HEK293 (cell line): ENCODE measurements around the gene DUS1L.

Source experiments
- CTCF ChIA-PET: fragments of 350-600 bp; formaldehyde crosslinking; extraction: SDS; loops from one replicate; lab custom pipeline; 2021; ENCODE audit warnings: antibody characterized with exemption; lab: Yijun Ruan, JAX
- POLR2A ChIA-PET: fragments of 300-600 bp; formaldehyde crosslinking; extraction: SDS; loops from one replicate; lab custom pipeline; 2020; ENCODE audit warnings: antibody characterized with exemption, inconsistent platforms; lab: Yijun Ruan, JAX
- H3K27ac ChIP-seq: fragments of 200-500 bp; sonication (Bioruptor generic); 2 replicates; pipeline ENCODE4 v1.5.1; 2014; ENCODE audit warnings: low read depth, low read length, control low read depth, inconsistent platforms; ENCODE audit errors: extremely low read depth
- H3K36me3 ChIP-seq, 2 experiments: fragments of 200-500 bp in 1 of 2; sonication (Bioruptor generic) in 1 of 2; 1 replicate in 1 of 2; 2 replicates in 1 of 2; pipeline ENCODE4 v1.5.1; 2014 to 2017; ENCODE audit warnings: inconsistent platforms in 2 of 2, low read length in 2 of 2; ENCODE audit not compliant: control insufficient read depth in 2 of 2, insufficient read depth in 1 of 2
- H3K4me1 ChIP-seq: fragments of 200-500 bp; sonication (Bioruptor generic); 2 replicates; pipeline ENCODE4 v1.5.1; 2014; ENCODE audit warnings: mild to moderate bottlenecking, low read length, inconsistent platforms; ENCODE audit not compliant: control insufficient read depth, insufficient read depth
- H3K4me3 ChIP-seq: 2 replicates; pipeline ENCODE4 v1.5.1; 2011; ENCODE audit warnings: low read depth, mild to moderate bottlenecking, control low read depth, low read length, moderate library complexity
- H3K9me3 ChIP-seq: fragments of 200-500 bp; sonication (Bioruptor generic); 2 replicates; pipeline ENCODE4 v1.5.1; 2014; ENCODE audit warnings: low read depth, low read length, inconsistent platforms; ENCODE audit not compliant: control insufficient read depth, insufficient read depth
- MEIS1 ChIP-seq: sonication (generic); formaldehyde crosslinking; IDR thresholded peaks from 2 replicates; pipeline ENCODE4 v1.8.1; 2022; ENCODE audit warnings: missing genetic modification reagents, mild to moderate bottlenecking, borderline replicate concordance
- SP2 ChIP-seq: fragments of 450-650 bp; formaldehyde crosslinking; IDR thresholded peaks from 2 replicates; pipeline ENCODE4 v1.5.1; 2016; ENCODE audit warnings: missing biosample characterization, missing genetic modification characterization
- SP7 ChIP-seq: fragments of 450-650 bp; formaldehyde crosslinking; IDR thresholded peaks from 2 replicates; pipeline ENCODE4 v1.5.1; 2016; ENCODE audit warnings: missing biosample characterization, missing genetic modification characterization
- ZBTB8A ChIP-seq: fragments of 450-650 bp; formaldehyde crosslinking; IDR thresholded peaks from 2 replicates; pipeline ENCODE4 v1.5.1; 2016; ENCODE audit warnings: missing biosample characterization, missing genetic modification characterization
- ZFHX2 ChIP-seq: fragments of 450-650 bp; formaldehyde crosslinking; conservative IDR thresholded peaks from 2 replicates; pipeline ENCODE4 v1.5.1; 2016; ENCODE audit warnings: missing biosample characterization, missing genetic modification characterization
- ZIC2 ChIP-seq: fragments of 450-650 bp; formaldehyde crosslinking; IDR thresholded peaks from 2 replicates; pipeline ENCODE4 v1.5.1; 2016; ENCODE audit warnings: missing biosample characterization, missing genetic modification characterization
- ZNF155 ChIP-seq: fragments of 450-650 bp; formaldehyde crosslinking; IDR thresholded peaks from 2 replicates; pipeline ENCODE4 v1.5.1; 2016; ENCODE audit warnings: missing biosample characterization, missing genetic modification characterization
- ZNF248 ChIP-seq: fragments of 450-650 bp; formaldehyde crosslinking; IDR thresholded peaks from 2 replicates; pipeline ENCODE4 v1.5.1; 2017; ENCODE audit warnings: missing biosample characterization, missing genetic modification characterization
- ZNF324 ChIP-seq: fragments of 450-650 bp; formaldehyde crosslinking; IDR thresholded peaks from 2 replicates; pipeline ENCODE4 v1.5.1; 2016; ENCODE audit warnings: missing biosample characterization, missing genetic modification characterization
- ZNF335 ChIP-seq: fragments of 450-650 bp; formaldehyde crosslinking; conservative IDR thresholded peaks from 2 replicates; pipeline ENCODE4 v1.5.1; 2016; ENCODE audit warnings: missing biosample characterization, missing genetic modification characterization
- ZNF350 ChIP-seq: fragments of 450-650 bp; formaldehyde crosslinking; IDR thresholded peaks from 2 replicates; pipeline ENCODE4 v1.5.0; 2017; ENCODE audit warnings: missing biosample characterization, mild to moderate bottlenecking, missing genetic modification characterization
- ZNF37A ChIP-seq: fragments of 450-650 bp; IDR thresholded peaks from 2 replicates; pipeline ENCODE4 v1.5.1; 2018; ENCODE audit warnings: missing biosample characterization, missing genetic modification characterization
- ZNF394 ChIP-seq: fragments of 450-650 bp; formaldehyde crosslinking; IDR thresholded peaks from 2 replicates; pipeline ENCODE4 v1.5.1; 2016; ENCODE audit warnings: missing biosample characterization, missing genetic modification characterization, mild to moderate bottlenecking, moderate library complexity, borderline replicate concordance
- ZNF404 ChIP-seq: fragments of 450-650 bp; formaldehyde crosslinking; IDR thresholded peaks from 2 replicates; pipeline ENCODE4 v1.5.1; 2017; ENCODE audit warnings: missing biosample characterization, missing genetic modification characterization
- ZNF423 ChIP-seq: fragments of 450-650 bp; formaldehyde crosslinking; IDR thresholded peaks from 2 replicates; pipeline ENCODE4 v1.5.1; 2016; ENCODE audit warnings: missing biosample characterization, missing genetic modification characterization
- ZNF529 ChIP-seq: fragments of 450-650 bp; formaldehyde crosslinking; IDR thresholded peaks from 2 replicates; pipeline ENCODE4 v1.5.1; 2017; ENCODE audit warnings: missing genetic modification characterization, missing biosample characterization; ENCODE audit not compliant: insufficient replicate concordance
- ZNF701 ChIP-seq: fragments of 450-650 bp; formaldehyde crosslinking; IDR thresholded peaks from 2 replicates; pipeline ENCODE4 v1.5.1; 2016; ENCODE audit warnings: missing biosample characterization, missing genetic modification characterization
- ZNF837 ChIP-seq: fragments of 450-650 bp; formaldehyde crosslinking; IDR thresholded peaks from 2 replicates; pipeline ENCODE4 v1.5.1; 2016; ENCODE audit warnings: missing biosample characterization, missing genetic modification characterization
- TF ChIP-seq, protein P1 (sequence below): fragments of 450-650 bp; formaldehyde crosslinking; IDR thresholded peaks from 2 replicates; pipeline ENCODE4 v1.5.1; 2016; ENCODE audit warnings: missing biosample characterization, missing genetic modification characterization
- TF ChIP-seq, protein P2 (sequence below): fragments of 450-650 bp; formaldehyde crosslinking; IDR thresholded peaks from 2 replicates; pipeline ENCODE4 v1.5.1; 2016; ENCODE audit warnings: missing biosample characterization, missing genetic modification characterization
- TF ChIP-seq, protein P3 (sequence below): fragments of 450-650 bp; formaldehyde crosslinking; IDR thresholded peaks from 2 replicates; pipeline ENCODE4 v1.5.1; 2016; ENCODE audit warnings: missing biosample characterization, missing genetic modification characterization, low read depth
- TF ChIP-seq, protein P4 (sequence below): fragments of 450-650 bp; formaldehyde crosslinking; IDR thresholded peaks from 2 replicates; pipeline ENCODE4 v1.5.1; 2017; ENCODE audit warnings: missing biosample characterization, missing genetic modification characterization
- TF ChIP-seq, protein P5 (sequence below): fragments of 450-650 bp; formaldehyde crosslinking; conservative IDR thresholded peaks from 2 replicates; pipeline ENCODE4 v1.5.1; 2016; ENCODE audit warnings: low read depth, missing biosample characterization, missing genetic modification characterization
- TF ChIP-seq, protein P6 (sequence below): fragments of 450-650 bp; formaldehyde crosslinking; IDR thresholded peaks from 2 replicates; pipeline ENCODE4 v1.5.1; 2016; ENCODE audit warnings: missing biosample characterization, missing genetic modification characterization

The DUS1L gene

DNA sequence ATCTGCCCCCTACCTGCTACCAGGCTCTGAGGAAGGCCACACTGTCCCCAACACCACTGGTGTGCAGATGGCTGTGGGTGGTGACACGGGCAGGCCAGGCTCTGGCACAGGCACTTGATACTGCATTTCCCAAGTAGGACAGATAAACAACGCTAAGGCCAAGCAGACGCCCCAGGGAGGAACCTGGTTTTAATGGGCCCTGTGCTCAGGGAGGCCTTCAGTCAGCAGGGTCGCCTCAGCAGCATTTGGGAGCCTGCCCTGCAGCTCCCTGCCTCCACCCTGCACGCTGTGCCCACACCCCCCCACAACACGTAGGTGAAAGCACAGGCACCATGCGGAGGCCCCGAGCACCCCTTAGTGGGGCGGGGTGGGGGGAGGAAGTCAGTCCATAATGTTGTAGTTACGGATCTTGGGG is 35.7 kb upstream of the DUS1L start:
- H3K9me3 ChIP-seq: no peaks in the 10 kb centered on the region
- H3K4me3 ChIP-seq: no peak overlapping the region
- H3K27ac ChIP-seq: 0 out of 2 replicates have a peak overlapping the region, but pooled peaks have one; percentile 27
- CTCF ChIA-PET: interaction anchor here (0.6 kb wide), 1 partner anchor 57 kb away, joined by 3 read pairs; no protein-coding TSS in a partner anchor
- H3K36me3 ChIP-seq: peaks cover 0 to 8% of the 10 kb centered on the region in 2 experiments; a peak in 1 of 3 replicates
- POLR2A ChIA-PET: interaction anchor here (0.6 kb wide), 1 partner anchor 23 kb away, joined by 4 read pairs; no protein-coding TSS in a partner anchor
- H3K4me1 ChIP-seq: peaks cover 9% of the 10 kb centered on the region
- TF ChIP-seq, protein P1, sequence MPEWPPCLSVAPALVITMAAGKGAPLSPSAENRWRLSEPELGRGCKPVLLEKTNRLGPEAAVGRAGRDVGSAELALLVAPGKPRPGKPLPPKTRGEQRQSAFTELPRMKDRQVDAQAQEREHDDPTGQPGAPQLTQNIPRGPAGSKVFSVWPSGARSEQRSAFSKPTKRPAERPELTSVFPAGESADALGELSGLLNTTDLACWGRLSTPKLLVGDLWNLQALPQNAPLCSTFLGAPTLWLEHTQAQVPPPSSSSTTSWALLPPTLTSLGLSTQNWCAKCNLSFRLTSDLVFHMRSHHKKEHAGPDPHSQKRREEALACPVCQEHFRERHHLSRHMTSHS (tag by site-specific recombination): no peak
- TF ChIP-seq ZNF350 (no peak), ZNF324 (no peak), SP7 (tag by site-specific recombination) (no peak), ZNF248 (tag by site-specific recombination) (no peak), ZNF155 (tag by site-specific recombination) (no peak), ZNF529 (tag by site-specific recombination) (no peak), ZBTB8A (tag by site-specific recombination) (peak; percentile 26; the same call in 1 of the 2 replicates), ZNF701 (tag by site-specific recombination) (no peak), ZNF423 (peak; percentile 61), ZIC2 (tag by site-specific recombination) (peak; percentile 70), ZNF335 (tag by site-specific recombination) (no peak), ZNF394 (tag by site-specific recombination) (no peak), ZFHX2 (tag by site-specific recombination) (peak; percentile 16; the same call in 1 of the 2 replicates), ZNF837 (no peak), MEIS1 (no peak), ZNF37A (tag by site-specific recombination) (no peak), ZNF404 (tag by site-specific recombination) (no peak), SP2 (tag by site-specific recombination) (peak; percentile 44)
- TF ChIP-seq, protein P2, sequence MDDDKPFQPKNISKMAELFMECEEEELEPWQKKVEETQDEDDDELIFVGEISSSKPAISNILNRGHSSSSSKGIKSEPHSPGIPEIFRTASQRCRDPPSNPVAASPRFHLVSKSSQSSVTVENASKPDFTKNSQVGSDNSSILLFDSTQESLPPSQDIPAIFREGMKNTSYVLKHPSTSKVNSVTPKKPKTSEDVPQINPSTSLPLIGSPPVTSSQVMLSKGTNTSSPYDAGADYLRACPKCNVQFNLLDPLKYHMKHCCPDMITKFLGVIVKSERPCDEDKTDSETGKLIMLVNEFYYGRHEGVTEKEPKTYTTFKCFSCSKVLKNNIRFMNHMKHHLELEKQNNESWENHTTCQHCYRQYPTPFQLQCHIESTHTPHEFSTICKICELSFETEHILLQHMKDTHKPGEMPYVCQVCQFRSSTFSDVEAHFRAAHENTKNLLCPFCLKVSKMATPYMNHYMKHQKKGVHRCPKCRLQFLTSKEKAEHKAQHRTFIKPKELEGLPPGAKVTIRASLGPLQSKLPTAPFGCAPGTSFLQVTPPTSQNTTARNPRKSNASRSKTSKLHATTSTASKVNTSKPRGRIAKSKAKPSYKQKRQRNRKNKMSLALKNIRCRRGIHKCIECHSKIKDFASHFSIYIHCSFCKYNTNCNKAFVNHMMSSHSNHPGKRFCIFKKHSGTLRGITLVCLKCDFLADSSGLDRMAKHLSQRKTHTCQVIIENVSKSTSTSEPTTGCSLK (tag by site-specific recombination): no peak
- TF ChIP-seq, protein P3, sequence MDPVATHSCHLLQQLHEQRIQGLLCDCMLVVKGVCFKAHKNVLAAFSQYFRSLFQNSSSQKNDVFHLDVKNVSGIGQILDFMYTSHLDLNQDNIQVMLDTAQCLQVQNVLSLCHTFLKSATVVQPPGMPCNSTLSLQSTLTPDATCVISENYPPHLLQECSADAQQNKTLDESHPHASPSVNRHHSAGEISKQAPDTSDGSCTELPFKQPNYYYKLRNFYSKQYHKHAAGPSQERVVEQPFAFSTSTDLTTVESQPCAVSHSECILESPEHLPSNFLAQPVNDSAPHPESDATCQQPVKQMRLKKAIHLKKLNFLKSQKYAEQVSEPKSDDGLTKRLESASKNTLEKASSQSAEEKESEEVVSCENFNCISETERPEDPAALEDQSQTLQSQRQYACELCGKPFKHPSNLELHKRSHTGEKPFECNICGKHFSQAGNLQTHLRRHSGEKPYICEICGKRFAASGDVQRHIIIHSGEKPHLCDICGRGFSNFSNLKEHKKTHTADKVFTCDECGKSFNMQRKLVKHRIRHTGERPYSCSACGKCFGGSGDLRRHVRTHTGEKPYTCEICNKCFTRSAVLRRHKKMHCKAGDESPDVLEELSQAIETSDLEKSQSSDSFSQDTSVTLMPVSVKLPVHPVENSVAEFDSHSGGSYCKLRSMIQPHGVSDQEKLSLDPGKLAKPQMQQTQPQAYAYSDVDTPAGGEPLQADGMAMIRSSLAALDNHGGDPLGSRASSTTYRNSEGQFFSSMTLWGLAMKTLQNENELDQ (tag by site-specific recombination): no peak
- TF ChIP-seq, protein P4, sequence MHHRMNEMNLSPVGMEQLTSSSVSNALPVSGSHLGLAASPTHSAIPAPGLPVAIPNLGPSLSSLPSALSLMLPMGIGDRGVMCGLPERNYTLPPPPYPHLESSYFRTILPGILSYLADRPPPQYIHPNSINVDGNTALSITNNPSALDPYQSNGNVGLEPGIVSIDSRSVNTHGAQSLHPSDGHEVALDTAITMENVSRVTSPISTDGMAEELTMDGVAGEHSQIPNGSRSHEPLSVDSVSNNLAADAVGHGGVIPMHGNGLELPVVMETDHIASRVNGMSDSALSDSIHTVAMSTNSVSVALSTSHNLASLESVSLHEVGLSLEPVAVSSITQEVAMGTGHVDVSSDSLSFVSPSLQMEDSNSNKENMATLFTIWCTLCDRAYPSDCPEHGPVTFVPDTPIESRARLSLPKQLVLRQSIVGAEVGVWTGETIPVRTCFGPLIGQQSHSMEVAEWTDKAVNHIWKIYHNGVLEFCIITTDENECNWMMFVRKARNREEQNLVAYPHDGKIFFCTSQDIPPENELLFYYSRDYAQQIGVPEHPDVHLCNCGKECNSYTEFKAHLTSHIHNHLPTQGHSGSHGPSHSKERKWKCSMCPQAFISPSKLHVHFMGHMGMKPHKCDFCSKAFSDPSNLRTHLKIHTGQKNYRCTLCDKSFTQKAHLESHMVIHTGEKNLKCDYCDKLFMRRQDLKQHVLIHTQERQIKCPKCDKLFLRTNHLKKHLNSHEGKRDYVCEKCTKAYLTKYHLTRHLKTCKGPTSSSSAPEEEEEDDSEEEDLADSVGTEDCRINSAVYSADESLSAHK (tag by site-specific recombination): no peak
- TF ChIP-seq, protein P5, sequence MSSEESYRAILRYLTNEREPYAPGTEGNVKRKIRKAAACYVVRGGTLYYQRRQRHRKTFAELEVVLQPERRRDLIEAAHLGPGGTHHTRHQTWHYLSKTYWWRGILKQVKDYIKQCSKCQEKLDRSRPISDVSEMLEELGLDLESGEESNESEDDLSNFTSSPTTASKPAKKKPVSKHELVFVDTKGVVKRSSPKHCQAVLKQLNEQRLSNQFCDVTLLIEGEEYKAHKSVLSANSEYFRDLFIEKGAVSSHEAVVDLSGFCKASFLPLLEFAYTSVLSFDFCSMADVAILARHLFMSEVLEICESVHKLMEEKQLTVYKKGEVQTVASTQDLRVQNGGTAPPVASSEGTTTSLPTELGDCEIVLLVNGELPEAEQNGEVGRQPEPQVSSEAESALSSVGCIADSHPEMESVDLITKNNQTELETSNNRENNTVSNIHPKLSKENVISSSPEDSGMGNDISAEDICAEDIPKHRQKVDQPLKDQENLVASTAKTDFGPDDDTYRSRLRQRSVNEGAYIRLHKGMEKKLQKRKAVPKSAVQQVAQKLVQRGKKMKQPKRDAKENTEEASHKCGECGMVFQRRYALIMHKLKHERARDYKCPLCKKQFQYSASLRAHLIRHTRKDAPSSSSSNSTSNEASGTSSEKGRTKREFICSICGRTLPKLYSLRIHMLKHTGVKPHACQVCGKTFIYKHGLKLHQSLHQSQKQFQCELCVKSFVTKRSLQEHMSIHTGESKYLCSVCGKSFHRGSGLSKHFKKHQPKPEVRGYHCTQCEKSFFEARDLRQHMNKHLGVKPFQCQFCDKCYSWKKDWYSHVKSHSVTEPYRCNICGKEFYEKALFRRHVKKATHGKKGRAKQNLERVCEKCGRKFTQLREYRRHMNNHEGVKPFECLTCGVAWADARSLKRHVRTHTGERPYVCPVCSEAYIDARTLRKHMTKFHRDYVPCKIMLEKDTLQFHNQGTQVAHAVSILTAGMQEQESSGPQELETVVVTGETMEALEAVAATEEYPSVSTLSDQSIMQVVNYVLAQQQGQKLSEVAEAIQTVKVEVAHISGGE (tag by site-specific recombination): no peak
- TF ChIP-seq, protein P6, sequence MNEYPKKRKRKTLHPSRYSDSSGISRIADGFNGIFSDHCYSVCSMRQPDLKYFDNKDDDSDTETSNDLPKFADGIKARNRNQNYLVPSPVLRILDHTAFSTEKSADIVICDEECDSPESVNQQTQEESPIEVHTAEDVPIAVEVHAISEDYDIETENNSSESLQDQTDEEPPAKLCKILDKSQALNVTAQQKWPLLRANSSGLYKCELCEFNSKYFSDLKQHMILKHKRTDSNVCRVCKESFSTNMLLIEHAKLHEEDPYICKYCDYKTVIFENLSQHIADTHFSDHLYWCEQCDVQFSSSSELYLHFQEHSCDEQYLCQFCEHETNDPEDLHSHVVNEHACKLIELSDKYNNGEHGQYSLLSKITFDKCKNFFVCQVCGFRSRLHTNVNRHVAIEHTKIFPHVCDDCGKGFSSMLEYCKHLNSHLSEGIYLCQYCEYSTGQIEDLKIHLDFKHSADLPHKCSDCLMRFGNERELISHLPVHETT (tag by site-specific recombination): no peak
